DOHH2 (cell line): ENCODE results near the gene GRAMD2B.

ENCODE experiments used
- CTCF ChIP-seq: fragments of 200-600 bp; sonication (generic); IDR thresholded peaks from one replicate; pipeline ENCODE4 v1.5.1; 2014; ENCODE audit warnings: antibody characterized with exemption, mild to moderate bottlenecking, low read depth, low read length; ENCODE audit not compliant: poor library complexity, severe bottlenecking
- EZH2phosphoT487 ChIP-seq: fragments of 200-600 bp; sonication (generic); IDR thresholded peaks from 2 replicates; pipeline ENCODE4 v1.6.1; 2017; ENCODE audit warnings: borderline replicate concordance, mild to moderate bottlenecking, antibody characterized with exemption, low read length, moderate library complexity, mixed read lengths

GRCh38 chr5:126479810-126480209 lies 56.6 kb downstream of the GRAMD2B start:
- no peak for TF ChIP-seq CTCF
- no peak for TF ChIP-seq EZH2phosphoT487
